ENCODE results near the gene NPAS3. TPM values are rescaled to one million over a fixed set of nuclear protein-coding genes. Genes with fewer than 3 reads are reported as not detected.
A peak's percentile ranks its signal among the peaks of the same experiment; 100 is the strongest.

Gene NPAS3
- total and polyA plus RNA-seq, 2 donors (not counting 1 experiment from before 2014, with no cell fraction given): 0.10 to 0.50 TPM

DNA sequence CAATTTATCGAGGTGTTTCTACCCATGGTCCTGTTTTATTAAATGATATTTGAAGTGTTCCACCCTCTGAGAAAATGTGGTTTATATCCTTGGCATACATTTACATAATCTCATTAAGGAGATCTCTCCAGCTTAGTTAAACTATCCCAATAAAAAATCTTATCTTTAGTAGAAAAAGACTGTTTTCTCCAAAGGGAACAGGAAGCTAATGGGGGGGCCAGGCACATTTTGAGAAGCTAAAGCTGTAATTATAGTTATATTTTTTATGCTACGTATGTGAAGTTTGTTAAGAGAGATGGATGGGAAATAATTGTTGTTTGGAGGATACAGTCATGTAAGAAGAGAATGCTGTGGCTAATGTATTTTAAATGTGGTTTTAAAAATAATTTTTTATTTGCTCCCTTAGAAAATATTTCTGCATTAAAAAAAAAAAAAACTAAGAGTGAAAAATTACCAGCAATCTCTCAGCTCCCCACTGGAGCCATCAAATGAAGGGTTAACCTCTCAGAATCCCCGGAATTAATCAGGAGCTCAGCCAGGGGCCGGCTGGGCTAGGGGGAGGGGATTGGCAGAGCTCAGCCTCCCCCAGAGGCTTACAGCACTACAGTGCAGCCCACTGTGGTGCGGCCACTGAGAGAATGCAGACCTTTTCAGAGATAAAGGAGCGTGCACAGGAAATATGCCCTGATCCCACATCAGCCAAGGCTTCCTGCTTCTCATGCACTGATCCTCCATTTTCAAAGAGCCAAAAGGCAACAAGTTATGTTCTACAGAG, 826.4 kb downstream of the NPAS3 start:
- Histone ChIP-seq H4K20me1 (ENCODE audit: control insufficient read depth, extremely low read depth, insufficient read depth, low read length) (no peaks in the 10 kb centered on the region), H3K9me3 (ENCODE audit: control insufficient read depth, insufficient read depth, low read depth, low read length) (no peaks in the 10 kb centered on the region), H3K36me3 (ENCODE audit: control insufficient read depth, insufficient read depth, low read length) (no peaks in the 10 kb centered on the region), H3K4me1 (ENCODE audit: control insufficient read depth, extremely low read depth, insufficient read depth, low read length) (no peaks in the 10 kb centered on the region), H3K79me2 (ENCODE audit: control insufficient read depth, insufficient read depth, low read length) (no peaks in the 10 kb centered on the region), H3K27me3 (ENCODE audit: control insufficient read depth, insufficient read depth, low read length) (no peaks in the 10 kb centered on the region), H3K9ac (ENCODE audit: insufficient read depth, low read length) (no peak overlapping the region), H3K4me3 (replicated peaks in 1 of 4; ENCODE audit: control extremely low read depth in 1 of 4, insufficient read depth in 1 of 4, low read depth in 3 of 4, low read length in 4 of 4) (no peak overlapping the region), H3K4me2 (ENCODE audit: extremely low read depth, insufficient read depth, low read length) (no peak overlapping the region), H3K27ac (ENCODE audit: insufficient read depth, low read length) (no peak overlapping the region), H2AFZ (ENCODE audit: low read length) (no peak overlapping the region)
- DNase-seq (ENCODE audit: low read depth in 2 of 2): peak in 1 of 2 donors; percentile 82
- TF ChIP-seq EZH2 (IDR thresholded peaks at IDR 0.05; ENCODE audit: low read length, missing control alignments): no peak
- TF ChIP-seq, protein P1, sequence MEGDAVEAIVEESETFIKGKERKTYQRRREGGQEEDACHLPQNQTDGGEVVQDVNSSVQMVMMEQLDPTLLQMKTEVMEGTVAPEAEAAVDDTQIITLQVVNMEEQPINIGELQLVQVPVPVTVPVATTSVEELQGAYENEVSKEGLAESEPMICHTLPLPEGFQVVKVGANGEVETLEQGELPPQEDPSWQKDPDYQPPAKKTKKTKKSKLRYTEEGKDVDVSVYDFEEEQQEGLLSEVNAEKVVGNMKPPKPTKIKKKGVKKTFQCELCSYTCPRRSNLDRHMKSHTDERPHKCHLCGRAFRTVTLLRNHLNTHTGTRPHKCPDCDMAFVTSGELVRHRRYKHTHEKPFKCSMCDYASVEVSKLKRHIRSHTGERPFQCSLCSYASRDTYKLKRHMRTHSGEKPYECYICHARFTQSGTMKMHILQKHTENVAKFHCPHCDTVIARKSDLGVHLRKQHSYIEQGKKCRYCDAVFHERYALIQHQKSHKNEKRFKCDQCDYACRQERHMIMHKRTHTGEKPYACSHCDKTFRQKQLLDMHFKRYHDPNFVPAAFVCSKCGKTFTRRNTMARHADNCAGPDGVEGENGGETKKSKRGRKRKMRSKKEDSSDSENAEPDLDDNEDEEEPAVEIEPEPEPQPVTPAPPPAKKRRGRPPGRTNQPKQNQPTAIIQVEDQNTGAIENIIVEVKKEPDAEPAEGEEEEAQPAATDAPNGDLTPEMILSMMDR (conservative IDR thresholded peaks at IDR 0.05 in 1 of 2, IDR thresholded peaks at IDR 0.05 in 1 of 2; ENCODE audit: low read depth in 1 of 2, low read length in 2 of 2): no peak

DNA sequence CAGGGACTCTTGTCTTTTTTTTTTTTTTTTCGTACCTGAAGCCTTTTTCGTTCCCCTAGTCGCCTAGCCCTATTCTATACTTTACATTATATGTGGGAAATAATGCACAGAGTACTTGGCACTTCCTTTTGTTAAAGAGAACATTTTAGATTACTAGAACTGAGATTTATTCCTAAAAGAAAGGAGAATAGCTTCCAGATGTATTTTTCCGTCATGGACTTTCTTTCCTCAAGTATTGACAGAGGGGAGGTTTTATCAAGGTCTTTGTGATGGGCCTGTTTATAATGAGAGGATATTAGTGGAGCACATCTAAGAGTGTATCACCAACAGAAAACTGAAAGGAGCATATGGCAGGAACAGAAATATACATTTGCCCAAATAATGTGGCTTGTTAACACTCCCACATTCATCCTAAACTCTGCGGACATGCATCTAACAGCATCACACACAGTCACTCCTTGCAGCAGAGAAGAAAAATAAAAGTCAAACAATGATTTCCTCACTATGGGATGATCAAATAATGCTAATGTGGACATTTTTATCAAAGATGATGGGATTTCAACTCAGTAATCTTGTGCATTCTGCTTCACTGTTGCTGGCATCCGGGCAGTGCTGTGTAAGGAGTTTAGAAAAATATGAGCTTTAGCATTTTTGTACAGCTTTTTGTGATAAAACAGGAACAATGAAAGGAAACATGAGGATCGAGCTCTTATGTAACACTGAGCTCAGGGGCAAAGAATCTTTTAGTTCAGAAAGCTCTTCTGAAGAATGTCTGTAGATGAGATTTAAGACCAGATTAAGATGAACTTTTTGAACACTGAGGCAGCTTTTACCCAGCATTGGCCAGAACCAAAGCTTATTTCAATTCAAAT, 829.1 kb downstream of the NPAS3 start:
- Histone ChIP-seq H3K4me2 (ENCODE audit: extremely low read depth, insufficient read depth, low read length) (no peak overlapping the region), H3K36me3 (ENCODE audit: control insufficient read depth, insufficient read depth, low read length) (no peaks in the 10 kb centered on the region), H3K4me1 (ENCODE audit: control insufficient read depth, extremely low read depth, insufficient read depth, low read length) (no peaks in the 10 kb centered on the region), H3K9me3 (ENCODE audit: control insufficient read depth, insufficient read depth, low read depth, low read length) (no peaks in the 10 kb centered on the region), H3K27me3 (ENCODE audit: control insufficient read depth, insufficient read depth, low read length) (no peaks in the 10 kb centered on the region), H3K9ac (ENCODE audit: insufficient read depth, low read length) (no peak overlapping the region), H2AFZ (ENCODE audit: low read length) (no peak overlapping the region), H3K27ac (ENCODE audit: insufficient read depth, low read length) (no peak overlapping the region), H3K79me2 (ENCODE audit: control insufficient read depth, insufficient read depth, low read length) (no peaks in the 10 kb centered on the region), H4K20me1 (ENCODE audit: control insufficient read depth, extremely low read depth, insufficient read depth, low read length) (no peaks in the 10 kb centered on the region), H3K4me3 (replicated peaks in 1 of 4; ENCODE audit: control extremely low read depth in 1 of 4, insufficient read depth in 1 of 4, low read depth in 3 of 4, low read length in 4 of 4) (no peak overlapping the region)
- TF ChIP-seq, protein P1 (conservative IDR thresholded peaks at IDR 0.05 in 1 of 2, IDR thresholded peaks at IDR 0.05 in 1 of 2; ENCODE audit: low read depth in 1 of 2, low read length in 2 of 2): no peak
- TF ChIP-seq EZH2 (IDR thresholded peaks at IDR 0.05; ENCODE audit: low read length, missing control alignments): no peak
- peak in 1 of 2 donors; percentile 65 for DNase-seq (ENCODE audit: low read depth in 2 of 2)

DNA sequence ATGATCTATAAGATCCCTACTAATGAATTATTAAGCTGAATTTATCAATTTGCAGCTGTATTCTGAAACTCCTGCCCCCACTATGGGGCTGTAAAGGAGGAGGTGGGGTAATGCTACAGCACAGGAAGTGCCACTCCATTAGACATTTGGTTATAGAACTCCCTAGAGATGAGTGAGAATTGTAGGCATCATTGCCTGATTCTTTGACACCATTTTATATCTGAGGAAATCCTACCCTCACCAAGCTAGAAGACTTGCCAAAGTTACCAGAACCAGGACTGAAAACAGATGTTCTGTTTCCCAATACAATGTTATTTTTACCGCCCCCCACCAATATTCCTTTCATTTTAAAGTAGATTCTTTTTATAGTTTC, 829.8 kb downstream of the NPAS3 start:
- H3K9ac ChIP-seq (ENCODE audit: insufficient read depth, low read length): no peak overlapping the region
- no peaks in the 10 kb centered on the region for H3K4me1 ChIP-seq (ENCODE audit: control insufficient read depth, extremely low read depth, insufficient read depth, low read length)
- H3K36me3 ChIP-seq (ENCODE audit: control insufficient read depth, insufficient read depth, low read length): no peaks in the 10 kb centered on the region
- no peak overlapping the region for H3K4me3 ChIP-seq (replicated peaks in 1 of 4; ENCODE audit: control extremely low read depth in 1 of 4, insufficient read depth in 1 of 4, low read depth in 3 of 4, low read length in 4 of 4)
- H3K79me2 ChIP-seq (ENCODE audit: control insufficient read depth, insufficient read depth, low read length): no peaks in the 10 kb centered on the region
- no peaks in the 10 kb centered on the region for H3K27me3 ChIP-seq (ENCODE audit: control insufficient read depth, insufficient read depth, low read length)
- no peaks in the 10 kb centered on the region for H4K20me1 ChIP-seq (ENCODE audit: control insufficient read depth, extremely low read depth, insufficient read depth, low read length)
- H3K9me3 ChIP-seq (ENCODE audit: control insufficient read depth, insufficient read depth, low read depth, low read length): no peaks in the 10 kb centered on the region
- no peak for TF ChIP-seq EZH2 (IDR thresholded peaks at IDR 0.05; ENCODE audit: low read length, missing control alignments)
- TF ChIP-seq, protein P1 (conservative IDR thresholded peaks at IDR 0.05 in 1 of 2, IDR thresholded peaks at IDR 0.05 in 1 of 2; ENCODE audit: low read depth in 1 of 2, low read length in 2 of 2): no peak
- H2AFZ ChIP-seq (ENCODE audit: low read length): no peak overlapping the region
- H3K27ac ChIP-seq (ENCODE audit: insufficient read depth, low read length): no peak overlapping the region
- no peak overlapping the region for H3K4me2 ChIP-seq (ENCODE audit: extremely low read depth, insufficient read depth, low read length)
- no peak for DNase-seq (ENCODE audit: low read depth in 2 of 2)
